Middle frontal gyrus (tissue), 1 donor: ENCODE data around the gene CYFIP2.

Experiments used
- DNase-seq: peaks from one replicate; pipeline ENCODE4 v3.0.0-alpha.2; 2015; ENCODE audit warnings: low spot score; ENCODE audit errors: extremely low spot score

CYFIP2 gene

DNA sequence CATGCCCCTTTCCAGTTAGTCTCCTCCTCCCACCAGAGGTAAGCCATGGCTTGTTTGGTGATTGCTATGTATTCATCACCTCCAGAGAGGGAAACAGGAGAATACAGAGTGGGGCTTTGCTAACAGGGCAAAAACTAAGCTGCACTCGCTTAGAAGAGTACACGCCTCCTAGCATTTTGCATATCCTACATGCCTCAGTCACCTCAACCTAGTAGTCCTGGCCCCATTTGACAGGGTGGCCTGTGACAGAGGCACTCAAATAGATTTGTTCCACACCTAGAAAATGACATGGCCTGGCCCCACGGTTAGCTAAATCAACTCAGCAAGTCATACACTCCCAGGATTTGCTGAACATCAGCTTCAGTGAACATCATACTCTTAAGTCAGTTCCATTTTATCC is 90.7 kb downstream of the CYFIP2 start:
- no peak for DNase-seq

DNA sequence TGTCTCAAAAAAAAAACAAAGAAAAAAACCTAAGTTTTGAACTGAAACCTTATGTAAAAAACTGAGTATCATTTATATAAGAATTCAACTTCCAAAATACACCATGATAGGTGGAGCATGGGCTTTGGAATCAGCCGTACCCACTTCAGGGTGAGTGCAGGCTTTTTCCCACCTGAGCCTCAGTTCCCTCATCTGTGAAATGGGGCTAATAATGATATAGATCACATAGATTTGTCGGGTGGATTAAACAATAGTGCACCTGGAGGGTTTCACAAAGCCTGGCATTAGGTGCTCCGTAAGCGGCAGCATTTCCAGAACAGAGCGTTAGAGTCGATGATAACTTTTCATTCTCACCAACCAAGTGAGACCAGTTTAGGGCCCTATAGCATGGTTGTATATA is 91.9 kb downstream of the CYFIP2 start:
- DNase-seq: no peak

DNA sequence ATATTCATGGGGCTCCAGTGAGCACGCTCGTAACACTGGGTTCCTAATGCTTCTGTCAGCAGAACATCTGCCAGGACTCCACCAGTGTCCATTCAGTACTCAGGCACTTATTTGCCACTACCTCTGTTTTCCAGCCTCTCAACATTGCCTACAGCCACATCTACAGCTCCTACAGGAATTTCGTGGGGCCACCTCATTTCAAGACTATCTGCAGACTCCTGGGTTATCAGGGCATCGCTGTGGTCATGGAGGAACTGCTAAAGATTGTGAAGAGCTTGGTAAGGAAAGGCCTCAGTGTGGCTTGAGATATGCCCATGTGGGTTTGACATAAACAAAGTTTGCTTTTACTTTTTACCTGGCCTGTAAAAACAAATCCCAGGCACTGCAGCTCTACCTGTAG is 92.9 kb downstream of the CYFIP2 start:
- no peak for DNase-seq

- DNase-seq: no peak
Observed at GRCh38 chr5:157359356-157360055, 93.6 kb downstream of the CYFIP2 start.

GRCh38 chr5:157362012-157362411 is 96.1 kb downstream of the CYFIP2 start:
- DNase-seq: no peak

- no peak for DNase-seq
Observed at GRCh38 chr5:157362502-157362901, 96.6 kb downstream of the CYFIP2 start.

- no peak for DNase-seq
Observed at GRCh38 chr5:157362982-157363381, 97.1 kb downstream of the CYFIP2 start.

GRCh38 chr5:157365732-157366131 is 99.8 kb downstream of the CYFIP2 start:
- DNase-seq: no peak

DNA sequence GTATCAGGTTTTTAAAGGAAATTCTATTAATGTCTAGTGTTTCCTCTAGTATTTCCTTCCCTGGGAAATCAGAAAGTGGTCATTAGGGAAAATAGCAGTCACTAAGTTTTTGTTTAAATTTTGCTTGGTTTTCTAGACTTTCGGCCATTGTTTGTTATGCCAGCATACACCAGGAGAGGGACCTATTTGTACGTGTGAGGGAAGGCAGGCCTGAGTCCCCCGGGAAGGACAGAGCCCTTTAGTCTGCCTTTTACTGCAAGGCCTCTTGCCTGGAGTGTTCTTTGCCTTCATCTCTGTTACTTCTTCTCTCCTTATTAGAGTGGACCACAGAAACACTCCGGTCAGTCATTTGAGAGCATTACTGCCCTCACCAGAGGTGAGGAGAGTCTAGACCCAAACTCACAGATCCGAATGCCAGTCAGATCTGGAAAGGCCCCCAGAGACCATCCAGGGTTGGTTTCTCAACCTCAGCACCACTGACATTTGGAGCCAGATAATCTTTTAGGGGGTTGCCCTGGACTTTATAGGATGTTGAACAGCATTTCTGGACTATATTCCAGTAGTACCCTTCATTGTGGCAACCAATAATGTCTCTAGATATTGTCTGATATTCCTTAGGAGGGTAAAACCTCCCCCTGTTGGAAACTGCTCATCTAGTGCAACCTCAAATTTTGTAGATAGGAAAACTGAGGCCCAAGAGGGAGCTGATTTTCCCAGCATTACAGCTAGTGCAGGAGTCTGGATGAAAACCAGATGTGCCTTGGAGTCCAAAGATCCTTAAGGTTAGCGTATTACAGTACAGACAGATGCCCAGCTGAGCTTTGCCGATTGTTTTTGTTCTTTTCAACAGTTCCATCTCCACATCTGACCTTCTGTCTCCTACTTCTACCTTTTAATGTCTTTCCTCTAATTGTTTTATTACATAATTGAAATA is 101.1 kb downstream of the CYFIP2 start:
- DNase-seq: no peak

DNA sequence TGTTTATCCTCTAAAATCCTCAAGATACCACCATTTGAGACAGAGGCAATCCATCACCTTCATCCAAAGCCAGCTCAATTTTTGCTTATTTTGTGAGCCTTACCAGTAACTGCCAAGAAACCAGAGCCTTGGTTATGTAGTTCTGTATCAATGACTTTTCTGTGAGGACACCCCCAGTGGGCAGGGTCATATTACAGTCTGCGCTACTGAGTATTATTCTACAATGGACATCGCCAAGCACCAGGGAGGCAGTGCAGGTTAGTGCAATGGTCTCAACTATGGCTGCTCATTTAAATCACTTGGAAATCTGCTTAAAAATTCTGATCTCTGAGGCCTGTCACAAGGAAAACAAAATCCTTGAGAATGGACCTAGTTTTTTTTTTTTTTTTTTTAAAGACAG is 103.6 kb downstream of the CYFIP2 start:
- DNase-seq: no peak

DNA sequence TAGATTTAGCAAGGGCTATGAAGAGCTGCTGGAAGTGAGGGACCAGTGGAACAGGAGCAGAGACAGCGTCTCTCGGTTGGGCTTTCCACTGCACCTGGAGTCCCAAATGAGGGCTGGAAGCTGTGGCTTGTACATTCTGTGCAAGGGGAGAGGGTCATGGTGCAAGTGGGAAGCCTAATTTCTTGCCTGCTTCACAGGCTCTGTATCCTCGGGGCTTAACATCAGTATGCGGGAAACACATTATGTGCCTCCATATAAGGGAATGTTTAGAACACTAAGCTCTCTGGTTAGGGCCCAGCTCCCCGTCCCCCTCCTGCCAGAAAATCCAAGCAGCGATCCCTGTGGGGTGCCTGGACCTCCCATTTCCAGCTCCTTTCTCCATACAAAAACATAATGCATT is 105.0 kb downstream of the CYFIP2 start:
- DNase-seq: no peak

DNA sequence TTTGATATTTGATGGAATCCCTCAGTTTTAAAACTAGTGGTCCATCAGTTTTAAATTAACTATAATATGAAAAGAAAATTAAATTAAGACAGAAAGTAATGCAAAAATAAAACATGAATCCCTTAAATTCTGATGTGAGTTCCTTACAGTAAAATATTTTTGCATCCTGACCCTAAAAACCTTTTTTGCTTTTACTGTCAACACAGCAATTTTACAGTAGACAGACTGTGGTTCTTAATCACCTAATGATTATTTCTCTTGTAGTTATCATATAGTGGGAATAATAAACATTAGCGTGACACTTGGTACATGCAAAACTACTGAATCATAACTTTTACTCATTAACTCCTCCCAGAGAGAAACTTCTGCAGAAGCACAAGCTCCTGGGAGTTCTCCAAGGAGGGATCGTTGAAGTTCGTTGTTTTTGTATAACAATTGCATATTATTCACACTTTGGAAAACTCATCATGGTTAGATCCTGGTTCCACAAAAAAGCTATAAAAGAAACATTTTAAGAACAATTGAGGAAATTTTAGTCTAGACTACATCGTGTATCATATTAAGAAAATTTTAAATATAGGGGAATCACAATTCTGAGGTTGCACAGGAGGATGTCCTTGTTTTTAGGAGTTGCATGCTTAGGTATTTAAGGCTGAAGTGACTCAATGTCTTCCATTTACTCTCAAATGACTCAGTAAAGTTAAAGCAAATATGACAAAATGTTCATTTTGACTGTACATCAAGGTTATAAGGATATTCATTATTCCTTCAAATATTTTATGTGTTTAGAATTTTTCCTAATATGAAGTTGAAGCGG is 105.9 kb downstream of the CYFIP2 start:
- DNase-seq: no peak

GRCh38 chr5:157372472-157372822 is 106.5 kb downstream of the CYFIP2 start:
- no peak for DNase-seq

GRCh38 chr5:157378509-157378908 is 112.6 kb downstream of the CYFIP2 start:
- no peak for DNase-seq

DNA sequence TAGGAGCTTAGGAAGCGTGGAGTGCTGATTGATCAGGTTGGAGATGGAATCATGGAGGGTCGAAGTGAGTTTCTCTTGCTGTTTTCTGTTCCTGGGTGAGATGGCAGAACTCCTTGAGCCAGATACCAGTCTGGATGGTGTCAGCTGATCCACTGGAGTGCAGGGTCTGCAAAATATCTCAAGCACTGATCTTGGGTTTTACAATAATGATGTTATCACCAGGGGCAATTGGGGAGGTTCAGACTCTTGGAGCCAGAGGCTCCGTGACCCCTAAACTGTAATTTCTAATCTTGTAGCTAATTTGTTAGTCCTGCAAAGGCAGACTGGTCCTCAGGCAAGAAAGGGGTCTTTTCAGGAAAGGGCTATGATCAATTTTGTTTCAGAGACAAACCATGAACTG is 114.1 kb downstream of the CYFIP2 start:
- DNase-seq: no peak

GRCh38 chr5:157381746-157382145 is 115.8 kb downstream of the CYFIP2 start:
- no peak for DNase-seq

GRCh38 chr5:157382996-157383800 is 117.3 kb downstream of the CYFIP2 start:
- DNase-seq: no peak

DNA sequence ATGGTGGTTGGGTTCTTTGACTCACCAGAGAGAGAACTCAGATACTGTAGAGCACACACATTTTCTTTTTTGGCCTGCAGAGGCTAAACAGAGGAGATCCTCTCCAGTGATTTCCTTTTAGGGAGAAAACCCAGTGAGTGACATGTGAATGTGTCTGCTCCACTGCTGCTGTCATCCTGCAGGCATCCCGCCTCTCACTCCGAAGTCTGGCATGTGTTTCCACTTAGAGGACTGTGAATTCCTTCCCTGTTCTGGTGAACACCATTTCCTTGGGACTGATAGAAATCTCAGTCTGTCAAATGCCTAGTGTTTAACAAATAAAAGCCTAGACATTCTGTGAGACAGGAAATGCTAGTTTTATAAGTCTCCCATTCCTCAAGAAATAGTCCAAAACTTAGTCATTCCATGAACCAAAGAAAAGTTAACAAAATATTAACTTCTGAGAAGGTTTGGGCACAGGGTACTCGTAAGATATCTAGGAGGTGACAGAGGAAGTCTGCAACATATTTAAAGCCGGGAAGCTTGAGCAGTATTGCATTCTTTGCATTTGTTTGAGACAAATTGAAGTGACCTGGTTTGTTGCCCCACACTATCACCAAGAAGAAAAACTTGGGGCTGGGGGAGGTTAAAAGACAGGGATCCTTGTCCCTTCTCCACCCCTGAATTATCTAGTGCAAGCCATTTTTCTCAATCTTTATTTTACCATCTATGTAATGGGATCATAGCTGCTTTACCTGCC is 119.2 kb downstream of the CYFIP2 start:
- no peak for DNase-seq

- no peak for DNase-seq
Observed at GRCh38 chr5:157387041-157387563, 121.2 kb downstream of the CYFIP2 start.

GRCh38 chr5:157387683-157388093 is 121.8 kb downstream of the CYFIP2 start:
- peak; percentile 62 for DNase-seq
